ENCODE data around the gene IL1R2. TPM values are rescaled to one million over a fixed set of nuclear protein-coding genes. Genes with fewer than 3 reads are reported as not detected.

Gene IL1R2
- total and polyA plus RNA-seq, 2 of the 13 experiments (the other 11 are each of a cell fraction or from before 2014, with no cell fraction given), result 3.6 to 7.3 TPM

GRCh38 chr2:102024410-102024809 lies 32.6 kb downstream of the IL1R2 start (continued):
- no peak for TF ChIP-seq YEATS2 (CRISPR knock-in tag; IDR thresholded peaks at IDR 0.05; ENCODE audit: borderline replicate concordance)
- 0 out of 2 replicates have a peak, but pooled peaks have one; percentile 35 for TF ChIP-seq AHR (CRISPR knock-in tag; IDR thresholded peaks at IDR 0.05)

GRCh38 chr2:102025016-102025501 lies 33.3 kb downstream of the IL1R2 start:
- DNase-seq (ENCODE audit: low spot score) (peak; percentile 80), FAIRE-seq (peak; percentile 56), ATAC-seq (peak; percentile 34)
- Histone ChIP-seq H3K9ac (ENCODE audit: insufficient read depth, low read depth, low read length) (no peak overlapping the region), H3K79me2 (ENCODE audit: insufficient read depth, low read length) (no peaks in the 10 kb centered on the region), H3K9me3 (ENCODE audit: low read length) (no peaks in the 10 kb centered on the region), H3K4me3 (replicated peaks in 1 of 3; ENCODE audit: insufficient read depth in 1 of 3, low read depth in 2 of 3, low read length in 3 of 3) (no peak overlapping the region), H4K20me1 (ENCODE audit: insufficient read depth, low read length) (no peaks in the 10 kb centered on the region), H3K27me3 (ENCODE audit: control insufficient read depth in 1 of 2, insufficient read depth in 2 of 2, low read length in 2 of 2) (no peaks in the 10 kb centered on the region), H3K27ac (ENCODE audit: extremely low read length, insufficient read depth, low read length) (peak overlapping the region; percentile 51), H3K4me1 (ENCODE audit: insufficient read depth, low read length) (peaks cover 100% of the 10 kb centered on the region), H3K36me3 (replicated peaks in 1 of 2; ENCODE audit: control insufficient read depth in 1 of 2, insufficient read depth in 2 of 2, low read length in 2 of 2) (no peaks in the 10 kb centered on the region), H3K4me2 (ENCODE audit: low read depth, low read length) (peak overlapping the region; percentile 31), H2AFZ (ENCODE audit: low read length) (no peak overlapping the region)
- intact Hi-C loops (cut with micrococcal nuclease; ENCODE audit: unreplicated experiment) (loop anchor here (5.0 kb wide), 1 partner anchor 332 kb away; the partner anchor contains the start of gene IL18R1), in situ Hi-C loops (cut with HindIII; ENCODE audit: extremely low pct_ligation_motif_present, low pct_unique_long_range_greater_than_20kb) (loop anchor here (10.0 kb wide), 1 partner anchor 80 kb away; no protein-coding TSS in a partner anchor)
- WGBS (ENCODE audit: low lambda C conversion rate), result 7% methylated on average over 1 of the region's 1 CpG
- ChIA-PET CTCF (ENCODE audit: low intra/inter-chr PET ratio, low total read pairs) (no interaction called here), POLR2A (interaction anchor here (1.0 to 3.7 kb wide), 8 partner anchors 9 to 216 kb away, joined by 3 to 17 read pairs (median 4); partner anchors contain the start of gene IL1R1)
- BruUV-seq (replicated peaks), result no TSS peak
- no peak for TF ChIP-seq ZNF639 (CRISPR knock-in tag; conservative IDR thresholded peaks at IDR 0.05)
- 0 out of 2 replicates have a peak, but pooled peaks have one; percentile 9 for TF ChIP-seq ARID5B (CRISPR knock-in tag; IDR thresholded peaks at IDR 0.05)
- no peak for TF ChIP-seq TEAD3 (CRISPR knock-in tag; optimal IDR thresholded peaks at IDR 0.05; ENCODE audit: borderline replicate concordance)
- TF ChIP-seq ERF (CRISPR knock-in tag; IDR thresholded peaks at IDR 0.05), result 0 out of 2 replicates have a peak, but pooled peaks have one; percentile 15
- TF ChIP-seq SOX5 (CRISPR knock-in tag; IDR thresholded peaks at IDR 0.05; ENCODE audit: borderline replicate concordance), result peak; percentile 28; the same call in 1 of the 2 replicates
- TF ChIP-seq PRDM10 (CRISPR knock-in tag; IDR thresholded peaks at IDR 0.05; ENCODE audit: low read depth), result no peak
- no peak for TF ChIP-seq RBAK (CRISPR knock-in tag; IDR thresholded peaks at IDR 0.05)
- no peak for TF ChIP-seq ZNF331 (CRISPR knock-in tag; IDR thresholded peaks at IDR 0.05)
- TF ChIP-seq MAFG (CRISPR knock-in tag; IDR thresholded peaks at IDR 0.05), result no peak
- TF ChIP-seq ASH2L (IDR thresholded peaks at IDR 0.05; ENCODE audit: insufficient read length, low read depth, low read length), result peak; percentile 46
